ENCODE data around the gene TEX11.
"Not testable (repeated sequence)": the region's sequence is repeated elsewhere in the genome, so short reads cannot be mapped to it uniquely, and the experiment has no call there.

The TEX11 gene

DNA sequence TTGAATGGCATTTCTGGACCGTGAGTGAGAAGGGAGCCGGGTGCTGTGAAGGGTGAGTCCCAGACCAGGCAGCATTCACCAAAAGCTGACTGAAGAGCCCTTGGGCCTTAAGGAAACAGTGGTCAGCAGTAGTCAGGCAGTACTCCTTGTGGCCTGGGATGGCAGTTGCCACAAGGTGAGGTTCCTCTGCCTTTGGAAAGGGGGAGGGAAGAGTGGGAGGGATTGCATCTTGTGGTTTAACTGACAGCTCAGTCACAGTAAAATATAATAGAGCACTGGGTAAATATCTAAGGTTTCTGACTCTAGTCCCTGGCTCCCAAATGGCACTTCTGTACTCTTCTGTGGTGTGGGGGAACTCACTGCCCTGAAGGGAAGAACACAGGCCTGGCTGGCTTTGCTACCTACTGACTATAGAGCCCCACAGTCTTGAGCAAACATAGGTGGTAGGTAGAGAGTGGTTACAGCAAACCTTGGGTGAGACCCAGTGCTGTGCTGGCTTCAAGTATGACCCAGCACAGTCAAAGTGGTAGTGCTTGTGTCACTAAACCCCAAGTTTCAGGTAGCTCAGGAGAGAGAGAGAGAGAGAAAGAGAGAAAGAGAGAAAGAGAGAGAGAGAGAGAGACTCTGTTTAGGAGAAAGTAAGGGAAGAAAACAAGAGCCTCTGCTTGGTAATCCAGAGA, 154.2 kb downstream of the TEX11 start:
- FAIRE-seq = no peak

DNA sequence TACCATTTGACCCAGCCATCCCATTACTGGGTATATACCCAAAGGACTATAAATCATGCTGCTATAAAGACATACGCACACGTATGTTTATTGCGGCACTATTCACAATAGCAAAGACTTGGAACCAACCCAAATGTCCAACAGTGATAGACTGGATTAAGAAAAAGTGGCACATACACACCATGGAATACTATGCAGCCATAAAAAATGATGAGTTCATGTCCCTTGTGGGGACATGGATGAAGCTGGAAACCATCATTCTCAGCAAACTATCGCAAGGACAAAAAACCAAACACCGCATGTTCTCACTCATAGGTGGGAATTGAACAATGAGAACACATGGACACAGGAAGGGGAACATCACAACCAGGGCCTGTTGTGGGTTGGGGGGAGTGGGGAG, 174.7 kb downstream of the TEX11 start:
- FAIRE-seq = not testable (repeated sequence)

DNA sequence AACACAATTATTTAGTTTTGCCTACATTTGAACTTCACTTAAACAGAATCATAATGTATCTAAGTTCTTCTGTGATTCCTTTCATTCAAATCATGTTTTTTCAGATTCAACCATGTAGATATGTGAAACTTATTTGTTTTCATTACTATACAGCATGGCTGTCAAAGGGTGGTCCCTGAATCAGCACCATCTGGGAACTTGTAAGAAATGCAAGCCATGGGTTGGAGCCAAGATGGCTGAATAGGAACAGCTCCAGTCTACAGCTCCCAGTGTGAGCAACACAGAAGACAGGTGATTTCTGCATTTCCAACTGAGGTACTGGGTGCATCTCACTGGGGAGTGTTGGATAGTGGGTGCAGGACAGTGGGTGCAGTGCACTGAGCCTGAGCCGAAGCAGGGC, 180.6 kb downstream of the TEX11 start:
- not testable (repeated sequence) for FAIRE-seq

GRCh38 chrX:70720721-70721120, 187.8 kb downstream of the TEX11 start:
- no peak for FAIRE-seq

GRCh38 chrX:70711336-70711735, 197.2 kb downstream of the TEX11 start:
- FAIRE-seq = not testable (repeated sequence)

DNA sequence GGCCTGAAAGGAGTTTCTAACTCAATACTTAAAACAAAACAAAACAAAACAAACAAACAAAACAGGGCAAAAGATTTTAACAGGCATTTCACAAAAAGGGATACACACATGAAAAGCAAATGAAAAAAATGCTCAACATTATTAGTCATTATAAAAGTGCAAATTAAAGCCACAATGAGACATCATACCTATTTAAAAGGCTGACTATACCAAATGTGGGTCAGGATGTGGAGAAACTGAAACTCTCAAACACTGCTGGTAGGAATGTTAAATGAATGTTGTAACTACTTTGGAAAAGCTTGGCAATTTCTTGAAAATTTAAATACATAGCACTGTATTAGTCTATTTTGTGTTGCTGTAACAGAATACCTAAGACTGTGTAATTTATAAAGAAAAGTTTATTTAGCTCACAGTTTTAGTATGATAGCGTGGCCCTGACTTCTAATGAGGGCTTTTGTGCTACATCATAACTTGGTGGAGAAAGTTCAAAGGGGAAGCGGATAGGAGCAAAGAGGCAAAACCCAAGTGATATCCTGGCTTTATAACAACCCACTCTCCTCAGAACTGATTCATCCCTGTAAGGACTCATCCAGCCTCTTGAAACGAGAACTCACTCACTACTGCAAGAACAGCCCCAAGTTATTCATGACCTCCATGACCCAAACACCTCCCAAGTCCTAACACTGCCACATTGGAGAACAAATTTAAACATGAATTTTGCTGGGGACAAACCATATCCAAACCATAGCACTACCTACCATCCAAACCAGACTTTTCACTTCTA, 214.0 kb downstream of the TEX11 start:
- FAIRE-seq = no peak

DNA sequence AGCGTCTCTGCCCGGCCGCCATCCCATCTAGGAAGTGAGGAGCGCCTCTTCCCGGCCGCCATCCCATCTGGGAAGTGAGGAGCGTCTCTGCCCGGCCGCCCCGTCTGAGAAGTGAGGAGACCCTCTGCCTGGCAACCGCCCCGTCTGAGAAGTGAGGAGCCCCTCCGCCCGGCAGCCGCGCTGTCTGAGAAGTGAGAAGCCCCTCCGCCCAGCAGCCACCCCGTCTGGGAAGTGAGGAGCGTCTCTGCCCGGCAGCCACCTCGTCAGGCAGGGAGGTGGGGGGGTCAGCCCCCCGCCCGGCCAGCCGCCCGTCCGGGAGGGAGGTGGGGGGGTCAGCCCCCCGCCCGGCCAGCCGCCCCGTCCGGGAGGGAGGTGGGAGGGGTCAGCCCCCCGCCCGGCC, 229.1 kb downstream of the TEX11 start:
- not testable (repeated sequence) for FAIRE-seq

DNA sequence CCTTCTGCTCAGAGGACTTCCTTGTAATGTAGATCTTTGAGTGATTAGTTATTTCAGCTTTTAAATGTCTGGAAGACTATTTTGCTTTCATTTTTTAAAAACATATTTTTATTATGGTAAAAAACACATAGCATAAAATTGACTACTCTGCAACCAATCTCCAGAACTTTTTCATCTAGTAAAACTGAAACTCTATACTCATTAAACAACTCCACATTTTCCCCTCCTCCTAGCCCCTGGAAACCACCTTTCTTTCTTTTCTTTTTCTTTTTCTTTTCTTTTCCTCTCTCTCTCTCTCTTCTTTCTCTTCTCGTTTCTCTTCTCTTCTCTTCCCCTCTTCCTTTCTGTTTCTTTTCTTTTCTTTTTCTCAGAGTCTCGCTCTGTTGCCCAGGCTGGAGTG, 233.2 kb downstream of the TEX11 start:
- FAIRE-seq = no peak

- no peak for FAIRE-seq
Measured at GRCh38 chrX:70672326-70672725, 236.2 kb downstream of the TEX11 start.

DNA sequence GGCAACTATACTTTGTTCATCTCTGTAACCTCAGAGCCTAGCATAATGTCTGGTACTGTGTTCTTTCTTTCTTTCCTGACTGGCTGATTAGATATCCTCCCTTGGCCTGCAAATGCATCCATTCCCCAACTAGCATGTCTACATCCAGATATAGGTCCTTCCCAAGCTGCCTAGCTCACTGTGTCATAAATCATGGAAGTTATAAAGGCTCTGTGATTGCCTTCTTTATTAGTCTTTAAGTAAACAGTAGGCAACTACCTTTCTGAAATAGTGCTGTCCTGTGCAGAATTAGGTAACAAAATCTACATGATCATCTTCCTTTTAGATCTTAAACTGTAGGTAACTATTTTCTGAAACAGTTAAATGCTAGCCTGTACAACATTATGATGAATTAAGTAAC, 239.4 kb downstream of the TEX11 start:
- FAIRE-seq = no peak

- peak; percentile 99 for FAIRE-seq
Measured at GRCh38 chrX:70664726-70665125, 243.8 kb downstream of the TEX11 start.

DNA sequence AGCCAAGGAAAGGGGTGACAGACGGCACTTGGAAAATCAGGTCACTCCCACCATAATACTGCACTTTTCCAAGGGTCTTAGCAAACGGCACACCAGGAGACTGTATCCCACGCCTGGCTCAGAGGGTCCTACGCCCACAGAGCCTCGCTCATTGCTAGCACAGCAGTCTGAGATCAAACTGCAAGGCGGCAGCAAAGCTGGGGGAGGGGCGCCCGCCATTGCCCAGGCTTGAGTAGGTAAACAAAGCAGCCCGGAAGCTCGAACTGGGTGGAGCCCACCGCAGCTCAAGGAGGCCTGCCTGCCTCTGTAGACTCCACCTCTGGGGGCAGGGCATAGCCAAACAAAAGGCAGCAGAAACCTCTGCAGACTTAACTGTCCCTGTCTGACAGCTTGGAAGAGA, 247.4 kb downstream of the TEX11 start:
- not testable (repeated sequence) for FAIRE-seq

DNA sequence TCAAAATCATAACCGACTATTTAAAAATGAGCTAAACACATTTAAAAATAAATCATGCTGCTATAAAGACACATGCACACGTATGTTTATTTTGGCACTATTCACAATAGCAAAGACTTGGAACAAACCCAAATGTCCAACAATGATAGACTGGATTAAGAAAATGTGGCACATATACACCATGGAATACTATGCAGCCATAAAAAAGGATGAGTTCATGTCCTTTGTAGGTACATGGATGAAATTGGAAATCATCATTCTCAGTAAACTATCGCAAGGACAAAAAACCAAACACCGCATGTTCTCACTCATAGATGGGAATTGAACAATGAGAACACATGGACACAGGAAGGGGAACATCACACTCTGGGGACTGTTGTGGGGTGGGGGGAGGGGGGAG, 251.0 kb downstream of the TEX11 start:
- not testable (repeated sequence) for FAIRE-seq

DNA sequence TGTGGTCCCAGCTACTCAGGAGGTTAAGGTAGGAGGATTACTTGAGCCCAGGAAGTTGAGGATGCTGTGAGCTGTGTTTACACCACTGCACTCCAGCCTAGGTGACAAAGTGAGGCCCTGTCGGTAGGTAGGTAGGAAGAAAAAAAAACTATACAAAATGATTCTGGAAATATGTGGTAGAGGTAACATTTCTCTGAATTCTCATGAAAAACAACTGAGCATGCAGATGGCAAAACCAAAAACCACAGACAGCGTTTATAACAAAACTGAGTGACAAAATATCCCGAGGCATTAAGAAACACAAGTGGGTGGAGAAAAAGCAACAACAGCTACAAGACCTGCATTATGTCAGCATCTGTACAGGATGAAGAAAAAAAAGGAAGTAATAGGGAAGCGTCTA, 252.2 kb downstream of the TEX11 start:
- FAIRE-seq = no peak

GRCh38 chrX:70647910-70648309, 260.6 kb downstream of the TEX11 start:
- not testable (repeated sequence) for FAIRE-seq

- no peak for FAIRE-seq
Measured at GRCh38 chrX:70636218-70636617, 272.3 kb downstream of the TEX11 start.

- FAIRE-seq = no peak
Measured at GRCh38 chrX:70635669-70636068, 272.8 kb downstream of the TEX11 start.

- FAIRE-seq = no peak
Measured at GRCh38 chrX:70635227-70635626, 273.3 kb downstream of the TEX11 start.

DNA sequence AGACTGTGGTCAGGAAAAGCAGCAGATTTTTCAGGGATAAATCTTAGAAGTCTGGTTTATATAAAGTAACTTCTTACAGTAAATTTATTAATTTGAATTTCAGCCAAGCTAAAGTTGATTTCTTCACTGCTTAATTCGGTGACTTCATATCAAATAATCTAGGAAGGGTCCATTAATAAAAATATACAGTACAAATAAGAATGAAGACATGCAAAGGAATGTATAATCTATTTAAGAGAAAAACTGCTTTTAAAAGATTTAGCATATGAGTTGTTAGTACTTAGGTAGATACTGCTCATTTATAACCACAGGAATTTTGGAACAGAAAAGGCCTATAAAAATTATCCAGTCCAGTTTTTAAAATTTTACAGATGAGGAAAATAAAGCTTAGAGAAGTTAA, 286.8 kb downstream of the TEX11 start:
- no peak for FAIRE-seq

DNA sequence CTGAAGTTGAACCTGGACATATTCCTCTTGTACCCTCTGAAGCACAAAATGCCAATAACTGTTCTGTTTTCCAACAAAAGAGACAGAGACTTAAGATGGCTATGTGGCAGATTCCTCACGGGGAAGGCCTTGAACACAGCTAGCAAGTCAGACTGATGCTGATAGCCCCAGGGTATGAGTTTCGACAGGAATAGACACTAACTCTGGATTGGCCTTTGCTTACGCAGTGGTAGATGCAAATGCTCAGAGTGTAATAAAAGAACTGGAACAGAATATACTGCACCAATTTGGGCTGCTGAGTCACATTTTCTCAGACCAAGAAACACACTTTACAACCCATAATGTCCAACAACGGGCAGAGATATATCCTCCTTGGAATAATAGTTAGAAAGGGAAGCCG, 290.0 kb downstream of the TEX11 start:
- no peak for FAIRE-seq

DNA sequence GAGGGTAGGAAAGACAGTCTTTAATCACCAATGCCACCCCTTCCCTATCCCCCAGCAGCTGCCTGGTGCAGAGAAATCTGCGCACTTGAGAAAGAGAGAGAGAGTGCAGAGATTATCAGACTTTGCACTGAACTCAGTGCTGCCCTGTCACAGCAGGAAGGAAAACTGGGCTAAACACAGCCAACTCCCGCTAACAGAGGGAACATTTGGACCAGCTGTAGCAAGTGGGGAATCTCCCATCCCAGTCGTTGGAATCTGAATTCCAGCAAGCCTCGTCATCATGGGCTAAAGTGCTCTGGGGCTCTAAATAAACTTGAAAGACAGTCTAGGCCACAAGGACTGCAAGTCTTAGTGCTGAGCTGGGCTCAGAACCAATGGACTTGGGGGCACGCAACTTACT, 295.2 kb downstream of the TEX11 start:
- FAIRE-seq = no peak

- FAIRE-seq = no peak
Measured at GRCh38 chrX:70605352-70605751, 303.2 kb downstream of the TEX11 start.

DNA sequence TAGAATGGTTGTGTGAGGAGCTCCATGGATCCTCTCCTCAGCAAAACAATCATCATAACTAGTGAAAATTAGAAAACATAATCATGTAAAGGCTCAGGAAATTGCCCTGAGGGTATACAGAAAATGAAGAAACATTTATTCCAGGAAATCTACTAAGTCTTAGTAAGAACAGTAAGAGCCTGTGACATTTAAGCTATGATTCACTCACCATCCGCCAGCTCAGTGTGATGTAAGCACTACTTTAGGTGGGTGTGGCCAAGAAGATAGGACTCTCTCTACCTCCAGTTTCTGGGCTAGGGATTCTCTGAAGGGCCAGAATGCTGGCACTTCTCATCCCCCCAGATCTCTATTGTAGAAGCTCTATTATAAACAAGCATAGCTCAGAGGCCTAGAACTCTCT, 316.4 kb downstream of the TEX11 start:
- no peak for FAIRE-seq

DNA sequence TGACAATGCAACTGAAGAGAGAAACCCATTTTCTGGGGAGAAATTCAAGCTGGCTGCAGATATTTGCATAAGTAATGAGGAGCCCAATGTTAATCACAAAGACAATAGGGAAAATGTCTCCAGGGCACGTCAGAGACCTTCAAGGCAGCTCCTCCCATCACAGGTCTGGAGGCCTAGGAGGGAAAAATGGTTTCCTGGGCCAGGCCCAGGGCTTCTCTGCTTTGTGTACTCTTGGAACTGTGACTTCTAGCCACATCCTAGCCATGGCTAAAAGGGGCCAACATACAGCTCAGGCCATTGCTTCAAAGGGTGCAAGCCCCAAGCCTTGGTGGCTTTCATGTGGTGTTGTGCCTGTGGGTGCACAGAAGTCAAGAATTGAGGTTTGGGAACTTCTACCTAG, 321.4 kb downstream of the TEX11 start:
- not testable (repeated sequence) for FAIRE-seq

GRCh38 chrX:70577442-70577841, 331.1 kb downstream of the TEX11 start:
- no peak for FAIRE-seq

Measured in islet of Langerhans (tissue), 1 donor.